ENCODE data around the gene ZNF146. TPM values are rescaled to one million over a fixed set of nuclear protein-coding genes. Genes with fewer than 3 reads are reported as not detected.
"Not testable (repeated sequence)": the region's sequence is repeated elsewhere in the genome, so short reads cannot be mapped to it uniquely, and the experiment has no call there.

ZNF146 gene
- 40.3 TPM for total RNA-seq
- long read RNA-seq, transcript ZNF146-201 (4 exons, 3,326 nt): major isoform, 8 of 43 reads
- long read RNA-seq, transcript ZNF146-202 (3 exons, 3,780 nt): minor isoform, 7 of 43 reads
- long read RNA-seq, transcript ZNF146-205 (3 exons, 533 nt): minor isoform, 6 of 43 reads
- long read RNA-seq, partial matches to known transcripts: 2 of 43 reads
- long read RNA-seq, other reads (novel, unspliced or antisense): 20 of 43 reads

DNA sequence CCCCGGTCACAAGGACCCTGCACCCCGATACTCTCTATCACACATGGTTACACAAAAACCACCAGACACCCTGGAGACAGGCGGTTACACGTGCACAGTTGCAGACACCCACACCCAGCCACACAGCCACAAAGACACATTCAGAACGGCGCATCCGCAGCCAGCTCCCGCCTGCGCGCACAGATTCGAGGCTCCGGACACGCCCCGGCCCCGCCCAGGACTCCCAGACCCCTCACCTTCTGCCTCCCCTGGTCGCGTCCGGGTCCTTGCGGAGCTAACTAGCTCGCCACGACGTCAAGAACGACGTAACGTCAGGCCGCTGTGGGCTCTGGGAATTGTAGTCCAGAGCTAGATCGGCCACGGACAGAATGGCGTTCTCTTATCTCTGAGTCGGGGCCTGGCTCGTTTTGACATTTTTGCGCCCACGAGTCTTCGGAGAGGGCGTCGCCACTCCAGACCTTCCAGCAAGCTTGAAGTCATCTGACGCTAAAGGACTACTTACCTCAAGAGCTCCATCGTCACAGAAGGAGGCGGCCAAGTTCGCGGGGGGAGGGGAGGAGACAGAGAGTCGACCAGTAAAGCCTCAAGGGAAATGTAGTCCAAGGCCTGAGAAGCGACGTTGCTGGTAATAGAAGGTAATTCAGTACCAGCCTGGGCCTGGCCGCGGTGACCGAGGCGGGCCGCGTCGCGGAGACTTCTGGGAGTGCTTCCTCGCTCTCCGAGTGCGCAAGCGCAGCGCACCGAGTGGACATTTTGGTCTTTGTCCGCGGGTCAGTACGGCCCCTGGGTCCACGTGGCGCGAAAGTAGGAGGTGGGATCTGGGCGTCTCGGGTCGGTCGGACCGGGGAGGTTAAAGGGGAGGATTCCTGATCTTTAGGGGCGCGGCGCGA is at the start of gene ZNF146, which contains the start of gene ZNF565:
TSS of gene ZNF146 (plus strand) at position 721 of the 890 bp plus-strand sequence. CDS start 21,335 bp downstream, outside the sequence.
TSS of gene ZNF565 (minus strand) at position 280 of the 890 bp plus-strand sequence. CDS start 12,680 bp downstream, outside the sequence.
- peak; percentile 99 for DNase-seq (ENCODE audit: low spot score)

DNA sequence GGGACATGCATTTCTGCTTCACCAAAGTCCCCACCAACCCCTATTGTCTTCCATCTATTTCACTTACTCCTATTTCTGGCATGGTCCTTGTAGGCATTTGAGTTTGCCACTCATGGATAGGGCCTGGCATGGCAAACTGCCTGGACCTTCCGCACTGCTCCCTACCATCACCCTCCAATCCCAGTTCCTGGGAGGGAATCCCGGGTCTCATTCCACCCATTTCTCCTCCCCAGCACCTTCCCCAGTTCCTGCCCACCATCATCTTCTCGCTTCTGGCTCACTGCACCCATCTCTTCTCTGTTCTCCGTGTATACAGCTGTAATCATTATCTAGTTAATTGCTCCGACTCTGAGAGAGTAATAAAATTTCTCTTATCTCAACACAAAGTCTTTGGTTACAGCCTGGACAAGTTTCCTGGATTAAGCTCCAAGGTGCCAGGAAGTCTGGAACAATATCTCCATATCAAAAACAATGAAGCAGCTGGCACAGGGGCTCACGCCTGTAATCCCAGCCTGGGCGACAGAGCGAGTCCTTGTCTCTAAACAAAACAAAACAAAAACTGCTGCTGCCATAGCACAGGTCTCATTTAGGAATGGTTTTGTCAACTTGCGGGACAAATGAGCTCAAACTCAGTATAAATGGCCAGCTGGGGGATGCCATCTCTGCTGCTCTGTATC is 45.7 kb upstream of the ZNF146 start:
- no peak for DNase-seq (ENCODE audit: low spot score)

DNA sequence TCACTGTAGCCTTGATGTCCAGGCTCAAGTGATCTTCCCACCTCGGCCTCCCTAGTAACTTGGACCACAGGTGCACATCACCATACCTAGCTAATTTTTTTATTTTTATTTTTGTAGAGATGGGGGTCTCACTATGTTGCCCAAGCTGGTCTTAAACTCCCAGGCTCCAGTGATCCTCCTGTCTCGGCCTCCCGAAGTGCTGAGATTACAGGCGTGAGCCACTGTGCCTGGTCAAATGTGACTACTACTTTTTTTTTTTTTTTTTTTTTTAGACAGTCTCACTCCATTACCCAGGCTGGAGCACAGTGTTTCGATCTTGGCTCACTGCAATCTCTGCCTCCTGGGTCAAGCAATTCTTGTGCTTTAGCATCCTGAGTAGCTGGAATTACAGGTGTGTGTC is 42.1 kb upstream of the ZNF146 start:
- no peak for DNase-seq (ENCODE audit: low spot score)

DNA sequence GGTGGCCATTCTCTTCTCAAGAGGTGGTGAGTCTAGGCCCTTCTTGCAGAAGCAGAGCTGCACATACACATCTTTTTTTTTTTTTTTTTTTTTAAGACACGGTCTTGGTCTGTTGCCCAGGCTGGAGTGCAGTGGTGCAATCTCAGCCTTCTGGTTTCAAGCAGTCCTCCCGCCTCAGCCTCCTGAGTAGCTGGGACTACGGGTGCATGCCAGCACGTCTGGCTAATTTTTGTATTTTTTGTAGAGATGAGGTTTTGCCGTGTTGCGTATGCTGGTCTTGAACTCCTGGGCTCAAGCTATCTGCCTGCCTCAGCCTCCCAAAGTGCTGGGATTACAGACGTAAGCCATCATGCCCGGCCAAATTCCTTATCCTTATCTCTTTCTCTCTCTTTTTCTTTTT is 41.1 kb upstream of the ZNF146 start:
- DNase-seq (ENCODE audit: low spot score): not testable (repeated sequence)

DNA sequence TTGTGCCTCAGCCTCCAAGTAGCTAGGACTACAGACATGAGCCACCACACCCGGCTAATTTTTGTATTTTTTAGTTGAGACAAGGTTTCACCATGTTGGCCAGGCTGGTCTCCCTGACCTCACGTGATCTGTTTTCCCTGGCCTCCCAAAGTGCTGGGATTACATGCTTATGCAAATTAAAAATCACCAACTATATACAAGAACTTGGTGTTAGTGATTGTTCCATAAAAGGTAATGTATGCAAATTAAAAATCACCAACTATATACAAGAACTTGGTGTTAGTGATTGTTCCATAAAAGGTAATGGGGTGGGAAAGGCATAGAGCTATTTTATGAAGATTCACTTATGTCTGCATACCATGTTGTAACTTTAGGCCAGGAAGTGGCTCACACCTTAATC is 35.8 kb upstream of the ZNF146 start:
- not testable (repeated sequence) for DNase-seq (ENCODE audit: low spot score)

DNA sequence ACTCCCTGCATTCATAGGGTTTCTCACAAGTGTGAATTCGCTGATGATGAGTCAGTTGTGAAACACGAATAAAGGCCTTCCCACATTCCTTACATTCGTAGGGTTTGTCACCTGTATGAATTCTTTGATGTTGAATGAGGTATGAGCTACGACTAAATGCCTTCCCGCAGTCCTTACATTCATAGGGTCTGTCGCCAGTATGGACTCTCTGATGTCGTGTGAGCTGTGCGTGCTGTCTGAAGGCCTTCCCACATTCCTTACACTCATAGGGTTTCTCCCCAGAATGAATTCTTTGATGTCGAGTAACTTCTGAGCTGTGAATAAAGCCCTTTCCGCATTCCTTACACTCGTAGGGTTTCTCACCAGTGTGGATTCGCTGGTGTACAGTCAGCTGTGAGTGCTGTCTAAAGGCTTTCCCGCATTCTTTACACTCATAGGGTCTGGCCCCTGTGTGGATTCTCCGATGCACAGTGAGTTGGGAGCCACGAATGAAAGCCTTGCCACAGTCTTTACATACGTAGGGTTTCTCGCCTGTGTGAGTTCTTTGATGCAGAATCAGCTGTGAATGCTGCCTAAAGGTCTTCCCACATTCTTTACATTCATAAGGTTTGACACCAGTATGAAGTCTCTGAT is 32.2 kb upstream of the ZNF146 start:
- no peak for DNase-seq (ENCODE audit: low spot score)

DNA sequence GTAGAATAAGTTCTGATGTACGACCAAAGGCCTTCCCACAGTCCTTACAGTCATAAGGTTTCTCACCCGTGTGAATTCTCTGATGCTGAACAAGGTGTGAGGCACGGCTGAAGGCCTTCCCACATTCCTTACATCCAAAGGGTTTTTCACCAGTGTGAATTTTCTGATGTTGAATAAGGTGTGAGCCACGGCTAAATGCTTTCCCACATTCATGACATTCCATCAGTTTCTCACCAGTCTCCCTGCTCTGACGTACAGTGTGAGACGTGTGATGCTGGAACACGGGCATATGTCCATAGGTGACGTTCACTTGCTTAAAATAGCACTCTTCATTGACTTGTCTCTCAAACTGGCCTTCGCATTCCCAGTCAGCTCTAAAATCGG is 31.7 kb upstream of the ZNF146 start:
- DNase-seq (ENCODE audit: low spot score): no peak

DNA sequence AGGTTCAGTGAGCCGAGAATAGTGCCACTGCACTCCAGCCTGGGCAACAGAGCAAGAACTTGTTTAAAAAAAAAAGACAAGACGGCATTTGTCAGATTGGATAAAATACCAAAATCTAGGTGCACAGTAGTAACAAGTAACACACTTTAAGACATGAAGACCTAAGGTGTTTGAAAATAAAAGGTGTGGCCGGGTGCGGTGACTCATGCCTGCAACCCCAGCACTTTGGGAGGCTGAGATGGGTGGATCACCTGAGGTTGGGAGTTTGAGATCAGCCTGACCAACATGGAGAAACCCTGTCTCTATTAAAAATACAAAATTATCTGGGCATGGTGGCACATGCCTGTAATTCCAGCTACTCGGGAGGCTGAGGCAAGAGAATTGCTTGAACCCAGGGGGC is 28.2 kb upstream of the ZNF146 start:
- DNase-seq (ENCODE audit: low spot score): not testable (repeated sequence)

DNA sequence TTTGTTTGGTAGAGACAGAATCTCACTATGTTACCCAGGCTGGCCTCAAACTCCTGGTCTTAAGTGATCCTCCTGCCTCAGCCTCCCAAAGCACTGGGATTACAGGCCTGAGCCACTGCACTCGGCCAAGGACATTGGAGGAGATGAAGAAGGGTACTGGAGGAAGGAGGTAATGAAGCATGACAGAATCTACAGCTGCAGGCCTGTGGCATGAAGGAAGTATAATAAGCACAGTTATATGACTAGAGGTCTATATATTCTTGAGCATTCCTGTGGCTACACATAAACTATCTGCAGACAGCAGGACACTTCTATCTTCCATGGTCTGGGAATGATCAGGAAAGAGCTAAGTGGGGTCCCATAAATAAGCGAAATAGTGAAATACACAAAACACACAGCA is 18.7 kb upstream of the ZNF146 start:
- no peak for DNase-seq (ENCODE audit: low spot score)

DNA sequence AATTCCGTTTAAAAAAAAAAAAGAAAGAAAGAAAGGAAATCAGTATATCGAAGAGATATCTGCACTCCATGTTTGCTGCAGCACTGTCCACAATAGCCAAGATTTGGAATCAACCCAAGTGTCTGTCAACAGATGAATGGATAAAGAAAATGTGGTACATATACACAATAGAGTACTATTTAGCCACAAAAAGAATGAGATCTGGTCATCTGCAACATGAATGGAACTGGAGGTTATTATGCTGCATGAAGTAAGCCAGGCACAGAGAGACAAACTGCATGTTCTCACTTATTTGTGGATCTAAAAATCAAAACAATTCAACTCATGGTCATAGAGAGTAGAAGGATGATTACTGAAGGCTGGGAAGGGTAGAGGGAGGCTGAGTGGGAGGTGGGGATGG is 16.8 kb upstream of the ZNF146 start:
- no peak for DNase-seq (ENCODE audit: low spot score)

DNA sequence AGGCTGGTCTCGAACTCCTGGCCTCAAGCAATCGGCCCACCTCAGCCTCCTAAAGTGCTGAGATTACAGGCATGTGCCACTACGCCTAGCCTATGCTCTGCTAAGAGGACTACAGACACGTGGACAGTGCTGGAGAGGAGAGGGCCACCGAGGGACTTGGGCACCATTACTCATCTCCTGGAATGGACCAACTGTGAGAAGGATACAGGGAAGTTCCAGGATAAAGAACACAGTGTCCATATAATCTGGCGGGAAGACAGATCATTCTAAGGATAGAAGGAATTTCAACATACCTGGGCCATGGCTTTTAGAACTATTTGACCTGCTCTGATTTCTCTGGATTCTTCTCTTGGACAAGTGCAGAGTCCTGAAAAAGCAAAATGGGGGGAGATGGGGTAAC is 13.2 kb upstream of the ZNF146 start:
- no peak for DNase-seq (ENCODE audit: low spot score)

DNA sequence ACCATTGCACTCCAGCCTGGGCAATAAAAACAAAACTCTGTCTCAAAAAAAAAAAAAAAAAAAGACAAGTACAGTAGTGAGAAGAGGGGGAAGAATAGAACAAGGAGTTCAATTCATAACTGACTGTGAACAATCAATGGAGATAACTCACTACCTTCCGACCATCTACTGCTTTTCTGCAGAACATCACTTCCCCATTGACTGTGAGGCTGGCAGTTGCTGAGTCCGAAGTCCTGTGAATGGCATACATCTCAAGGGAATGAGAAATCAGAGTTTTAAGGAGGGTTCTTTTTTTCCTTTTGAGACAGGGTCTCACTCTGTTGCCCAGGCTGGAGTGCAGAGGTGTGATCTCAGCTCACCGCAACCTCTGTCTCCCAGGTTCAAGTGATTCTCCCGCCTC is 11.6 kb upstream of the ZNF146 start:
- no peak for DNase-seq (ENCODE audit: low spot score)

DNA sequence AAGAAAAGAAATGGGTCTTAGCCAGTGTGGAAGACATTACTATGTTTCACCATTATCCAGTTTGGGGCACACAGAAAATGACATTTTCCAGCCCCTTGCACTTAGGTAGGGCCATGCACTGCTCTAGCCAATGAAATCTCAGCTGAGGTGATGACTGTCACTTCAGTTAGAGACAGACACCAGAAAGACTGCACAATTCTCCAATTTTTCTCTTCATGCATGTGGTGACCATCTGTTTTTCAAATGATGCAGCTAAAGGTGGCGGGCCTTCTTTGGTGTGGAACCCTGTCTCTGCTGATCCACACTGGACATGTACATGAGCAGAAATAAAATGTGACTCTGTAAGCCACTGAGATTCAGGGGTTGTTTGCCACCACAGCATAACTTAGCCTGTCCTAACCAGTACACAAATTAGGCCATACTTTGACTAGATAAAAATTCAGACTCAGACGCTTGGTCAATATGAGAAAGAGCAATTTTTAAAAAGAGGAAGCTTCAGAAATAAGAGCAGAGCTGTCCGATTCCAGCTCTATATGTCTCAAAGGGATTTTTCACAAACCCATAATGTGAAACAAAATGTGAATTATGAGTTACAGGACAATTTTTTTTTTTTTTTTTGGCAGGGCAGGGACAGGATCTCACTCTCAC is 7.2 kb upstream of the ZNF146 start:
- no peak for DNase-seq (ENCODE audit: low spot score)

DNA sequence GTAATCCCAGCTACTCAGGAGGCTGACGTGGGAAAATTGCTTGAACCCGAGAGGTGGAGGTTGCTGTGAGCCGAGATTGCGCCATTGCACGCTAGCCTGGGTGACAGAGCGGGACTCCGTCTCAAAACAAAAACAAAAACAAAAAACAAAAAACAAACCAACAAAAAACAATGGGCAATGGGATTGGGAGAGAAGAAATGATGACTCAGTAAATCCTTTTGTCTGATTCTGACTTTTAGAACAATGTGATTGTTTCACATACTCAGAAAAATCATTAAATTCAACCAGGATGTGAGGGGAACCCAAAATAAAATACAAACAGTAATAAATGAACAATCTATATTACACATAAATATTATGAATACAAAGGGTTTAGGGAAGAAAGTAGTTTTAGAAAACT is 5.5 kb upstream of the ZNF146 start:
- DNase-seq (ENCODE audit: low spot score): no peak

DNA sequence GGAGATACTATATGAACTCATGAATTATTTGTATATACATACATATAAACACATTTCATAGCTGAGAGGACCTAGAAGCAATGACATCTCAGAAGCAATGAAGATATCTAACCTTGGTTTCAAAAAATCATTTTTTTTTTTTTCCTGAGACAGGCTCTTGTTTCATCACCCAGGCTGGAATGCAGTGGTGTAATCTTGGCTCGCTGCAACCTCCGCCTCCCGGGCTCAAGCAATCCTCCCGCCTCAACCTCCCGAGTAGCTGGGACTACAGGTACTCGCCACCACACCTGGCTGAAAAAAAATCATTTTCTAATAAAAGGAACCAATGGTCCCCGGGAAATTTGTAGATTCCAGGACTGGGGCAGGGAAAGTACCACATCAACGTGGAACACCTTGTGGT is 4.4 kb upstream of the ZNF146 start:
- peak; percentile 16 for DNase-seq (ENCODE audit: low spot score)

DNA sequence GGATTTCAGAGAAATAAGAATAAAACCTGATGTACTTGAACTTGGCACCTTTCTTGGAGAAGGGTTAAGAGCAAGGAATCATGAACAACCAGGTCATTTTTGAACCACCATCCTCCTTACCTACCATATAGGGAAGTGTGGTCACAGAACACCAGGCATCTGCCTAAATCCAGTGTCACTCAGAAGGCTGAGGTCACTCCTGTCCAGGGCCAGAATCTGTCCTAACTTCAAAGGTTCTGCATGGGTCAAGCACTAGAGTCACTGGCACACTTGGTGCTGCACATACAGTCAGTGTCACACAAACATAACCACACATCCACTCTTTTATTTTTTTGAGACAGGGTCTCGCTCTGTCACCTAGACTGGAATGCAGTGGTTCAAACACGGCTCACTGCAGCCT is 2.0 kb upstream of the ZNF146 start:
- DNase-seq (ENCODE audit: low spot score): no peak

DNA sequence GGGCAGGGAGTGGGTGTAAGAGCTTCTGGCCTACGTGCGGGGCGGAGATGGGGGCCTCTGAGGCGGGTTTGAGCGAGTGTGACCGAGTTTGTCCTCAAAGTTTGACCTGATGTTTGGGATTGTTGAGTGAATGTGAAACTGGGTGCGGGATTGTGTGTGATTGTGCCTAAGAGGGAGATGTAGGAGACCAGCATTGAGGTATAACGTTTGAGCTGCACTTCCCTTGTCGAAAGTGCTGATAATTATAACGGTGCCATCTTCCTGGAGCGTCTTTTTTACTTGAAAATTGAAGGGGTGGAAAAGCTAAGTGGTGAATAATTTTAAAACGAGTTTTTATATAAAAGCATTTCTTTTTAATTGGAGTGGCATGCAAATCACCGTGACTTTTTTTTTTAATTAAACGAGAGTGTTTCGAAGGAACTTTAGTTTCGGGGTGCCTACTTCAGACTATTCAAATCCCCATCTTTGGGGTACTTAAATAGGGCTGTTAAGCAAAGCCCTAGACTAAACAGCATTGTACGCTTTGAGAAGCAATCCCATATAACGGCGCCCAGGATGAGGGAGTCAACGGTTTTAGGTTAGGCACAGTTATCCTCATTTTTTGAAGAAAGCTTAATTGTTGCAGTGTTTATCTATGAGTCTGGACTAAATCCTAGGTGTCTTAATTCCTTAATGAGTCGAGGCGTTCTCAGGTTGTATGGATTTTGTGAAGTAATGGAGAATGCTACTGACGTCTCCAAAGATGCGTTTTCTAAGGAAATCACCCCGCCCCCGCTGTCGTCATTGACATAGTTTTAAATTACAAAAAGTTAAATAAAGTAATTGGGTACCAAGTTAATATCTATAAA is 594 bp downstream of the ZNF146 start:
- no peak for DNase-seq (ENCODE audit: low spot score)

DNA sequence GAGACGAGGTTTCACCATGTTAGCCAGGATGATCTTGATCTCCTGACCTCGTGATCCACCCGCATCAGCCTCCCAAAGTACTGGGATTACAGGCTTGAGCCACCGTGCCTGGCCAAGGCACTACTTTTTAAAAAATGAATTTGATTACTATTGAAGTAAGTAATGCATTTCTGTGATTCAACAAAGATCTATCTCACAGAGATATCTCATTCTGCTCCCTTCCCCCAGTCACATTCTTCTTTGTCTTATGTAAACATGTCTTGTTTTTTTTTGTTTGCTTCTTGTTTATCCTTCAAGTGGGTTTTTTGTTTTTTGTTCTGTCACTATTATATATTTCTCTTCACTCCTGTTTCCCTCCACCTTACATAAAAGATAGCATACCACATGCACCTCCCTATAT is 6.6 kb downstream of the ZNF146 start:
- no peak for DNase-seq (ENCODE audit: low spot score)

DNA sequence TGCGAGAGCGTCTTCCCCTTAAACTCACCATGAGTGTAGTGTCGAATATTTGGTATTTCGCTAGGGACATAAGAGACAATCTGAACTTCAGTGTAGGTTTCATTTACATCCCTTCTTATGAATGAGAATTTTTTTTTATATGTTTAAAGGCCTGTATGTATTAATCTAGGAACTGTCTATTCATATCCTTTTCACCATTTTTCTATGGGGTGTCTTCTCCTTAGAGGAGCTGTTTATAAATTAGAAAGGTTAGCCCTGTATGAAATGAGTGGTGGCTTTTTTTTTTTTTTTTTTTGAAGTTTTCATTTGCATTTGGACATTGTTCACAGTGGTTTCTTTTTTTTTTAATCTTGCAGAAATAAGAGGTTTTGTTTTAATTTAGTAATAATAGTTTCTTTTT is 7.6 kb downstream of the ZNF146 start:
- no peak for DNase-seq (ENCODE audit: low spot score)

DNA sequence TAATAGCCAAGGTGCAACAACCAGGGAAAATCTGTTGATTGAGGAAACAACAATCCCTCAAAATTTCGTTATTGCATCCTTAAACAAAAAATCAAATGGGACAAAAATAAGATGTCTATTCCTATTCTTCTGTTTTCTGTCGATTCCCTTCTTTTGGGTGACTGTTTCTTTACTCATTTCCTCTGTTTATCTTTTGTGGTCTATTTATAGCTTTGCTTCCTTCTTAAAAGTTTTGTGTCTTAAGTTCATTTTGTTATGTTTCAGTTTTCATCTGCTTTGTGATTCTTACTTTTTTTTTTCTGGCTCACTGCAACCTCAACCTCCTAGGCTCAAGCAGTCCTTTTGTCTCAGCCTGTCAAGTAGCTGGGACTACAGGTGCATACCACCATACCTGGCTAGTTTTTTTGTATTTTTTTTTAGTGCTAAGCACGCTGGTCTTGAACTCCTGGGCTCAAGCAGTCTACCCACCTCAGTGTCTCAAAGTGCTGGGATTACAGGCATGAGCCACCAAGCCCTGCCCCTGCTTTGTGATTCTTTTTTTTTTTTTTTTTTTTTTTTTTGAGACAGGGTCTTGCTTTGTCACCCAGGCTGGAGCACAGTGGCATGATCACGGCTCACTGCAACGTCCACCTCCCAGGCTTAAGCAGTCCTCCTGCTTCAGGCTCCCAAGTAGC is 10.4 kb downstream of the ZNF146 start:
- DNase-seq (ENCODE audit: low spot score): no peak
